DOHH2 (cell line): ENCODE results near the gene C1orf35.

Source experiments
- H3F3A ChIP-seq: fragments of 200-600 bp; sonication (generic), shearing (Covaris generic); 2 replicates; pipeline ENCODE4 v1.6.0; 2016; ENCODE audit warnings: antibody characterized with exemption, mild to moderate bottlenecking; ENCODE audit not compliant: control insufficient read depth, insufficient read depth
- H3K27ac ChIP-seq: fragments of 200-600 bp; sonication (generic); 2 replicates; pipeline ENCODE4 v1.5.1; 2014; ENCODE audit warnings: low read depth, mild to moderate bottlenecking, low read length, moderate library complexity
- H3K27me3 ChIP-seq: fragments of 200-600 bp; sonication (generic); 2 replicates; pipeline ENCODE4 v1.6.1; 2014; ENCODE audit warnings: mild to moderate bottlenecking, low read length, mixed read lengths; ENCODE audit not compliant: control insufficient read depth
- H3K36me3 ChIP-seq: fragments of 200-600 bp; sonication (generic); 2 replicates; pipeline ENCODE4 v1.6.1; 2014; ENCODE audit warnings: mild to moderate bottlenecking, low read length, moderate library complexity, mixed read lengths; ENCODE audit not compliant: control insufficient read depth
- H3K4me1 ChIP-seq: fragments of 200-600 bp; sonication (generic); 2 replicates; pipeline ENCODE4 v1.6.1; 2014; ENCODE audit warnings: mild to moderate bottlenecking, low read length, mixed read lengths; ENCODE audit not compliant: control insufficient read depth
- H3K4me2 ChIP-seq: fragments of 200-600 bp; sonication (generic); 2 replicates; pipeline ENCODE4 v1.6.0; 2014; ENCODE audit warnings: mild to moderate bottlenecking, low read length, moderate library complexity
- H3K4me3 ChIP-seq: fragments of 200-600 bp; sonication (generic); 2 replicates; pipeline ENCODE4 v1.5.1; 2014; ENCODE audit warnings: mild to moderate bottlenecking, low read length, mixed read lengths
- H3K79me2 ChIP-seq: fragments of 200-600 bp; sonication (generic); 2 replicates; pipeline ENCODE4 v1.6.1; 2014; ENCODE audit warnings: mild to moderate bottlenecking, low read length, mixed read lengths; ENCODE audit not compliant: control insufficient read depth
- H3K9me2 ChIP-seq: fragments of 200-600 bp; sonication (generic); replicated peaks from 2 replicates; pipeline ENCODE4 v1.6.1; 2014; ENCODE audit warnings: mild to moderate bottlenecking, low read length, mixed read lengths; ENCODE audit not compliant: control insufficient read depth
- H3K9me3 ChIP-seq: fragments of 200-600 bp; sonication (generic); 2 replicates; pipeline ENCODE4 v1.6.1; 2014; ENCODE audit warnings: antibody characterized with exemption, low read length, mixed read lengths; ENCODE audit not compliant: control insufficient read depth, insufficient read depth
- H4K20me1 ChIP-seq: fragments of 200-600 bp; sonication (generic); 2 replicates; pipeline ENCODE4 v1.6.0; 2014; ENCODE audit warnings: low read depth, mild to moderate bottlenecking, antibody characterized with exemption, low read length, moderate library complexity; ENCODE audit not compliant: control insufficient read depth, insufficient read depth
- EZH2phosphoT487 ChIP-seq: fragments of 200-600 bp; sonication (generic); IDR thresholded peaks from 2 replicates; pipeline ENCODE4 v1.6.1; 2017; ENCODE audit warnings: borderline replicate concordance, mild to moderate bottlenecking, antibody characterized with exemption, low read length, moderate library complexity, mixed read lengths
- TF ChIP-seq, protein P1 (sequence below): fragments of 200-600 bp; sonication (generic); IDR thresholded peaks from one replicate; pipeline ENCODE4 v1.5.1; 2014; ENCODE audit warnings: antibody characterized with exemption, mild to moderate bottlenecking, low read depth, low read length; ENCODE audit not compliant: poor library complexity, severe bottlenecking

Gene C1orf35

GRCh38 chr1:228139406-228139930 is 36.3 kb upstream of the C1orf35 start:
- Histone ChIP-seq H3K4me2 (peak overlapping the region; percentile 91), H4K20me1 (peaks cover 18% of the 10 kb centered on the region; the same call in 1 of the 2 replicates), H3K9me2 (no peaks in the 10 kb centered on the region), H3K27me3 (no peaks in the 10 kb centered on the region), H3F3A (peaks cover 13% of the 10 kb centered on the region), H3K27ac (peak overlapping the region; percentile 62), H3K79me2 (peaks cover 46% of the 10 kb centered on the region), H3K4me1 (peaks cover 72% of the 10 kb centered on the region), H3K4me3 (peak overlapping the region; percentile 81), H3K9me3 (no peaks in the 10 kb centered on the region), H3K36me3 (peaks cover 15% of the 10 kb centered on the region)
- TF ChIP-seq, protein P1, sequence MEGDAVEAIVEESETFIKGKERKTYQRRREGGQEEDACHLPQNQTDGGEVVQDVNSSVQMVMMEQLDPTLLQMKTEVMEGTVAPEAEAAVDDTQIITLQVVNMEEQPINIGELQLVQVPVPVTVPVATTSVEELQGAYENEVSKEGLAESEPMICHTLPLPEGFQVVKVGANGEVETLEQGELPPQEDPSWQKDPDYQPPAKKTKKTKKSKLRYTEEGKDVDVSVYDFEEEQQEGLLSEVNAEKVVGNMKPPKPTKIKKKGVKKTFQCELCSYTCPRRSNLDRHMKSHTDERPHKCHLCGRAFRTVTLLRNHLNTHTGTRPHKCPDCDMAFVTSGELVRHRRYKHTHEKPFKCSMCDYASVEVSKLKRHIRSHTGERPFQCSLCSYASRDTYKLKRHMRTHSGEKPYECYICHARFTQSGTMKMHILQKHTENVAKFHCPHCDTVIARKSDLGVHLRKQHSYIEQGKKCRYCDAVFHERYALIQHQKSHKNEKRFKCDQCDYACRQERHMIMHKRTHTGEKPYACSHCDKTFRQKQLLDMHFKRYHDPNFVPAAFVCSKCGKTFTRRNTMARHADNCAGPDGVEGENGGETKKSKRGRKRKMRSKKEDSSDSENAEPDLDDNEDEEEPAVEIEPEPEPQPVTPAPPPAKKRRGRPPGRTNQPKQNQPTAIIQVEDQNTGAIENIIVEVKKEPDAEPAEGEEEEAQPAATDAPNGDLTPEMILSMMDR, result no peak
- no peak for TF ChIP-seq EZH2phosphoT487

- TF ChIP-seq, protein P1, result no peak
- no peak for TF ChIP-seq EZH2phosphoT487
- Histone ChIP-seq H3K9me3 (no peaks in the 10 kb centered on the region), H3K79me2 (peaks cover 21% of the 10 kb centered on the region), H3K27ac (no peak overlapping the region), H3F3A (peaks cover 13% of the 10 kb centered on the region), H3K9me2 (no peaks in the 10 kb centered on the region), H3K36me3 (peaks cover 10% of the 10 kb centered on the region), H3K4me1 (peaks cover 48% of the 10 kb centered on the region), H3K27me3 (no peaks in the 10 kb centered on the region), H3K4me3 (no peak overlapping the region), H4K20me1 (peaks cover 14% of the 10 kb centered on the region; the same call in 1 of the 2 replicates), H3K4me2 (peak overlapping the region; percentile 53)
These were observed 33.8 kb upstream of the C1orf35 start for GRCh38 chr1:228136901-228137300.

- 0 out of 2 replicates have a peak, but pooled peaks cover 3% of the 10 kb centered on the region for H3K79me2 ChIP-seq
- TF ChIP-seq, protein P1, result no peak
- TF ChIP-seq EZH2phosphoT487, result no peak
- H3K4me2 ChIP-seq, result no peak overlapping the region
These were observed 31.5 kb upstream of the C1orf35 start for GRCh38 chr1:228134591-228134990.

More at GRCh38 chr1:228134591-228134990, 31.5 kb upstream of the C1orf35 start:
- Histone ChIP-seq H4K20me1 (no peaks in the 10 kb centered on the region), H3K9me2 (no peaks in the 10 kb centered on the region), H3K4me3 (no peak overlapping the region), H3K27ac (no peak overlapping the region), H3K9me3 (no peaks in the 10 kb centered on the region), H3K27me3 (no peaks in the 10 kb centered on the region; the same call in 1 of the 2 replicates), H3K4me1 (peaks cover 41% of the 10 kb centered on the region), H3F3A (peaks cover 13% of the 10 kb centered on the region), H3K36me3 (no peaks in the 10 kb centered on the region)
